ENCODE data around the gene GLYATL1. TPM values are rescaled to one million over a fixed set of nuclear protein-coding genes. Genes with fewer than 3 reads are reported as not detected.

GLYATL1 gene
- total RNA-seq, 1 donor from 2014 or later, result 2.0 TPM

DNA sequence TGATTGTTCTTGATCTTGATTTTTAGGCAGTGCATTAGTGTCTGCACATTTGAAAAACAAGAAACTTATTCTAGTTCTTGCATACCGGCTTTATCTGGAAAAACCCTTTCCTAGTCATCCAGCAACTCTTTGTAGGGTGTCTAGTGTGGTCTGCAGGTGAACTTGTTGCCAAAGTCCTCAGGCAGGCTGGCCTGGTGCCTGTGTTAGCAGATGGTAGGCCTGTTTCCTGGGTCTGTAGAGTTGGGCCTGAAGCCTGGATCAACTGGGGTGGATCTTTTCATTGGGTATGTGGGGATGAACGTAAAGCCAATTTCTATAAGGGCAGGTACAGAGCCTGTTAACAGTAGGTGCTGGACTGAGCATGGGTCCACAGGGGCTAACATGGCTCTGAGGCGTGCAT lies 5.6 kb upstream of the GLYATL1 start:
- Mint-ChIP-seq H3K4me1 (ENCODE audit: unreplicated experiment) (peaks cover 8% of the 10 kb centered on the region), H3K27ac (ENCODE audit: unreplicated experiment) (no peak overlapping the region), H3K4me3 (ENCODE audit: unreplicated experiment) (no peak overlapping the region), H3K36me3 (ENCODE audit: low read depth, unreplicated experiment) (no peaks in the 10 kb centered on the region), H3K9me3 (ENCODE audit: unreplicated experiment) (no peaks in the 10 kb centered on the region), H3K27me3 (ENCODE audit: unreplicated experiment) (no peaks in the 10 kb centered on the region)
- DNase-seq (ENCODE audit: low spot score), result no peak
- TF ChIP-seq, protein P1, sequence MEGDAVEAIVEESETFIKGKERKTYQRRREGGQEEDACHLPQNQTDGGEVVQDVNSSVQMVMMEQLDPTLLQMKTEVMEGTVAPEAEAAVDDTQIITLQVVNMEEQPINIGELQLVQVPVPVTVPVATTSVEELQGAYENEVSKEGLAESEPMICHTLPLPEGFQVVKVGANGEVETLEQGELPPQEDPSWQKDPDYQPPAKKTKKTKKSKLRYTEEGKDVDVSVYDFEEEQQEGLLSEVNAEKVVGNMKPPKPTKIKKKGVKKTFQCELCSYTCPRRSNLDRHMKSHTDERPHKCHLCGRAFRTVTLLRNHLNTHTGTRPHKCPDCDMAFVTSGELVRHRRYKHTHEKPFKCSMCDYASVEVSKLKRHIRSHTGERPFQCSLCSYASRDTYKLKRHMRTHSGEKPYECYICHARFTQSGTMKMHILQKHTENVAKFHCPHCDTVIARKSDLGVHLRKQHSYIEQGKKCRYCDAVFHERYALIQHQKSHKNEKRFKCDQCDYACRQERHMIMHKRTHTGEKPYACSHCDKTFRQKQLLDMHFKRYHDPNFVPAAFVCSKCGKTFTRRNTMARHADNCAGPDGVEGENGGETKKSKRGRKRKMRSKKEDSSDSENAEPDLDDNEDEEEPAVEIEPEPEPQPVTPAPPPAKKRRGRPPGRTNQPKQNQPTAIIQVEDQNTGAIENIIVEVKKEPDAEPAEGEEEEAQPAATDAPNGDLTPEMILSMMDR (IDR thresholded peaks at IDR 0.05; ENCODE audit: unreplicated experiment), result no peak

DNA sequence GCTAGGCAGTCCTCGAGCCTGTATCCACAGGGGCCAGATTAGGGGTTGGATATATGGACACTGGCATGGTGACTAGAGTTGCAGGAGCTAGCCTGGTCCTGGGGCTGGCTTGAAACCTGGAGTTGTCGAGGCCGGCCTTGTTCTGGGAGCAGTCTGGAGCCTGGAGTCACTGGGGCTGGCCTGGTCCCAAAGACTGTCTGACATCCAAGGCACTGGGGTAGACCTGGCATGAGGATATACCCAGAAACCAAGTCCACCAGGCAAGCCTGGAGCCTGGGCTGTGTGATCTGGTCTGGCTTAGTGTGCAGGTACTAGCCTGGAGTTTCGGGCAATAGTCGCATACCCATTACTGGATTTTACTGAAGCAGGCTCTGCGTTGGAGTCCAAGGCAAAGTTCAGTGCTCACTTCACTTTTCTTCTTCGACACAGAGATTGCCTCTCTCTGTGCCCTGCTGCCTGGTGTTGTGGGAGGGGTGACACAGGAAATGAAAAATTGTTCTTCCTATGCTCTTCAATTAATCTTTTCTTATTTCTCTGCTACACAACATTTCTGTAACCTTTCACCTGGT lies 4.3 kb upstream of the GLYATL1 start:
- no peak for DNase-seq (ENCODE audit: low spot score)
- Mint-ChIP-seq H3K4me1 (ENCODE audit: unreplicated experiment) (no peaks in the 10 kb centered on the region), H3K27ac (ENCODE audit: unreplicated experiment) (no peak overlapping the region), H3K9me3 (ENCODE audit: unreplicated experiment) (no peaks in the 10 kb centered on the region), H3K27me3 (ENCODE audit: unreplicated experiment) (peaks cover 1% of the 10 kb centered on the region), H3K4me3 (ENCODE audit: unreplicated experiment) (no peak overlapping the region), H3K36me3 (ENCODE audit: low read depth, unreplicated experiment) (no peaks in the 10 kb centered on the region)
- TF ChIP-seq, protein P1 (IDR thresholded peaks at IDR 0.05; ENCODE audit: unreplicated experiment), result no peak

DNA sequence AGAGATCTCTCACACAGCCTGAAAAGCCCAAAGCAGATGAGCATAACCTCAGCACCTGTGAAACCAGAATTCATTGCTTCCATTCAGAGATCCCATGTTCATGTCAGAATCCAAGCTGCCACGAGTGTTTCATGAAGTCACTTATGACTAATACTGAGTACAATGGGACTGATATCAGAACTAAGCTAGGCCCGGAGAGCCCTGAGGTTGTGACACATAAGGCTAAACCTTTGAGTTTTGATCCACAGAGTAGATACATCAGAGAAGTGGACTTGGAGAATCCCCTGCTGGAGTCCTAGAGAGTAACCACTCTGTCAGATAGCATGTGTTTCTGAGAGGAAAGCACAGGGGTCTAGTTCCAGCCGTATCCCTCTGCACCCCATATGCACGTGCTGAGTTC lies 890 bp upstream of the GLYATL1 start:
- no peak for DNase-seq (ENCODE audit: low spot score)
- H3K4me1 Mint-ChIP-seq (ENCODE audit: unreplicated experiment), result no peaks in the 10 kb centered on the region
- peaks cover 1% of the 10 kb centered on the region for H3K27me3 Mint-ChIP-seq (ENCODE audit: unreplicated experiment)
- H3K4me3 Mint-ChIP-seq (ENCODE audit: unreplicated experiment), result no peak overlapping the region
- H3K27ac Mint-ChIP-seq (ENCODE audit: unreplicated experiment), result no peak overlapping the region
- no peaks in the 10 kb centered on the region for H3K36me3 Mint-ChIP-seq (ENCODE audit: low read depth, unreplicated experiment)
- no peaks in the 10 kb centered on the region for H3K9me3 Mint-ChIP-seq (ENCODE audit: unreplicated experiment)
- TF ChIP-seq, protein P1 (IDR thresholded peaks at IDR 0.05; ENCODE audit: unreplicated experiment), result no peak

DNA sequence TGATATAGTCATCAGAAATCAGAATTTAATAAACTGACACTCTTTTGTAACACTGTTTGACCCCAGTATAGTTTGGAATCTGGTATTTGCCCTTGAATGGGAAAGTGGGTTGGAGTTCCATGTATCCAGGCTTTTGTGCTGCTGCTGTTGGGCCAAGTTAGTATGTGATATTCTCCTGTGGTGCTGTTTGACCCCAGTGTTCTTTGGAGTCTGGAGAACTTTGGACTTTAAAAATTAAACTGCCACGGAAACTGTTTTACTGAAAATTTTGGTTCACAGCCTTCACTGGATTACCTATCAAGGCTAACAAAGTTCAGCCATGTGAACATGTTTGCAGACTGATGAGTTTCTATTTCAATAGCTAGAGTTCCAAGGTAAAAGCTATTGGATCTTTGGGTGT lies 740 bp downstream of the GLYATL1 start:
- TF ChIP-seq, protein P1 (IDR thresholded peaks at IDR 0.05; ENCODE audit: unreplicated experiment), result no peak
- no peak for DNase-seq (ENCODE audit: low spot score)
- no peaks in the 10 kb centered on the region for H3K36me3 Mint-ChIP-seq (ENCODE audit: low read depth, unreplicated experiment)

DNA sequence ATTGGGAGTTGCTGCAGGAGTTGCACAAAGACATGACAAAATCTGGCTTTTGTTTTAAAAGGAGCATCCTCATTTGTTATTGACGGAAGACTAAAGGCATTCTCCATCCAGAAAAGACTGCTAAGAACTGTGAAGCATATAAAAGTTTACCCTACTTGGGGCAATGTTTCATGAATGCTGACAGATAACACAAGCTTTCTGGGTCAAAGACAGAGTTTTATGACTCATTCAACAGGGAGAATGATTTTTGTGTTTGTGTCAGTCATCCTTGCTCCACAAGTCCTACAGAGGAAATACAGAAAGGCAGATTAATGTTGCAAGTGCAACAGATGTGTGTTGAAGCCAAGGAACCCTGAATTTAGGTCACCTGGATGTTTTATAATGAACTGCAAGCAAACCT lies 2.5 kb downstream of the GLYATL1 start:
- Mint-ChIP-seq H3K27me3 (ENCODE audit: unreplicated experiment) (peaks cover 1% of the 10 kb centered on the region), H3K36me3 (ENCODE audit: low read depth, unreplicated experiment) (no peaks in the 10 kb centered on the region), H3K9me3 (ENCODE audit: unreplicated experiment) (no peaks in the 10 kb centered on the region), H3K4me3 (ENCODE audit: unreplicated experiment) (no peak overlapping the region), H3K4me1 (ENCODE audit: unreplicated experiment) (no peaks in the 10 kb centered on the region), H3K27ac (ENCODE audit: unreplicated experiment) (no peak overlapping the region)
- TF ChIP-seq, protein P1 (IDR thresholded peaks at IDR 0.05; ENCODE audit: unreplicated experiment), result no peak
- DNase-seq (ENCODE audit: low spot score), result no peak

More for the DNA sequence above, 740 bp downstream of the GLYATL1 start:
- Mint-ChIP-seq H3K4me1 (ENCODE audit: unreplicated experiment) (no peaks in the 10 kb centered on the region), H3K4me3 (ENCODE audit: unreplicated experiment) (no peak overlapping the region), H3K27me3 (ENCODE audit: unreplicated experiment) (peaks cover 1% of the 10 kb centered on the region), H3K9me3 (ENCODE audit: unreplicated experiment) (no peaks in the 10 kb centered on the region), H3K27ac (ENCODE audit: unreplicated experiment) (no peak overlapping the region)

Data from endothelial cell (in vitro differentiated cells).